H9 (cell line): ENCODE data around the gene PLD1. TPM values are rescaled to one million over a fixed set of nuclear protein-coding genes. Genes with fewer than 3 reads are reported as not detected.

Source experiments
- DNase-seq: peaks from one replicate; pipeline ENCODE4 v3.0.0-alpha.2; 2017
- H2AFZ ChIP-seq: one replicate; pipeline ENCODE4 v1.6.1; 2013; ENCODE audit warnings: mild to moderate bottlenecking, low read length, control low read depth, moderate library complexity
- H2AK5ac ChIP-seq: 2 replicates; pipeline ENCODE4 v1.6.1; 2013; ENCODE audit warnings: low read length, control low read depth, mixed read lengths; ENCODE audit not compliant: insufficient read length
- H2BK120ac ChIP-seq: one replicate; pipeline ENCODE4 v1.6.1; 2013; ENCODE audit warnings: low read depth, mild to moderate bottlenecking, low read length, control low read depth, inconsistent platforms; ENCODE audit not compliant: poor library complexity, severe bottlenecking
- H2BK12ac ChIP-seq: 2 replicates; pipeline ENCODE4 v1.6.1; 2013; ENCODE audit warnings: low read length, control low read depth, mixed read lengths, low read depth; ENCODE audit not compliant: insufficient read length
- H2BK15ac ChIP-seq: 2 replicates; pipeline ENCODE4 v1.6.1; 2013; ENCODE audit warnings: low read depth, low read length, control low read depth
- H2BK20ac ChIP-seq: one replicate; pipeline ENCODE4 v1.6.1; 2013; ENCODE audit warnings: low read depth, mild to moderate bottlenecking, low read length, control low read depth, inconsistent platforms; ENCODE audit not compliant: poor library complexity, severe bottlenecking
- H2BK5ac ChIP-seq: 2 replicates; pipeline ENCODE4 v1.6.1; 2013; ENCODE audit warnings: low read length, control low read depth, mixed read lengths; ENCODE audit not compliant: insufficient read length
- H3K14ac ChIP-seq: 2 replicates; pipeline ENCODE4 v1.6.1; 2013; ENCODE audit warnings: low read length, control low read depth; ENCODE audit not compliant: insufficient read depth
- H3K18ac ChIP-seq: 2 replicates; pipeline ENCODE4 v1.6.1; 2013; ENCODE audit warnings: low read depth, mild to moderate bottlenecking, mixed read lengths, low read length, control low read depth; ENCODE audit not compliant: insufficient read length
- H3K23ac ChIP-seq: 2 replicates; pipeline ENCODE4 v1.6.1; 2013; ENCODE audit warnings: low read length, control low read depth, mixed read lengths, low read depth; ENCODE audit not compliant: insufficient read length
- H3K23me2 ChIP-seq: 2 replicates; pipeline ENCODE4 v1.6.1; 2013; ENCODE audit warnings: low read depth, mild to moderate bottlenecking, mixed read lengths, low read length, control low read depth; ENCODE audit not compliant: insufficient read length, poor library complexity, severe bottlenecking
- H3K27ac ChIP-seq: 2 replicates; pipeline ENCODE4 v1.5.1; 2013; ENCODE audit warnings: low read length, control low read depth, mixed read lengths, low read depth; ENCODE audit not compliant: insufficient read length
- H3K27me3 ChIP-seq: 2 replicates; pipeline ENCODE4 v1.6.1; 2013; ENCODE audit warnings: low read length, control low read depth, inconsistent platforms; ENCODE audit not compliant: insufficient read depth
- H3K4ac ChIP-seq: 2 replicates; pipeline ENCODE4 v1.6.1; 2013; ENCODE audit warnings: low read depth, mild to moderate bottlenecking, control low read depth, inconsistent platforms, low read length, moderate library complexity
- H3K4me1 ChIP-seq: 2 replicates; pipeline ENCODE4 v1.6.1; 2013; ENCODE audit warnings: low read length, control low read depth, inconsistent platforms; ENCODE audit not compliant: insufficient read depth
- H3K4me2 ChIP-seq: 2 replicates; pipeline ENCODE4 v1.6.1; 2013; ENCODE audit warnings: low read length, control low read depth, mixed read lengths; ENCODE audit not compliant: insufficient read length, insufficient read depth
- H3K56ac ChIP-seq: 2 replicates; pipeline ENCODE4 v1.6.1; 2013; ENCODE audit warnings: low read depth, mild to moderate bottlenecking, mixed read lengths, low read length, control low read depth; ENCODE audit not compliant: insufficient read length
- H3K79me1 ChIP-seq: 2 replicates; pipeline ENCODE4 v1.6.1; 2013; ENCODE audit warnings: low read depth, mild to moderate bottlenecking, moderate library complexity, low read length, control low read depth, inconsistent platforms; ENCODE audit not compliant: insufficient read depth, poor library complexity, severe bottlenecking
- H3K79me2 ChIP-seq: 2 replicates; pipeline ENCODE4 v1.6.1; 2013; ENCODE audit warnings: low read length, control low read depth, inconsistent platforms; ENCODE audit not compliant: insufficient read depth
- H3K9ac ChIP-seq: 2 replicates; pipeline ENCODE4 v1.6.1; 2013; ENCODE audit warnings: low read length, control low read depth, mixed read lengths; ENCODE audit not compliant: insufficient read length; ENCODE audit errors: extremely low read depth
- H3K9me3 ChIP-seq: one replicate; pipeline ENCODE4 v1.6.1; 2013; ENCODE audit warnings: low read depth, low read length, inconsistent platforms; ENCODE audit not compliant: control insufficient read depth
- H3T11ph ChIP-seq: one replicate; pipeline ENCODE4 v1.6.1; 2013; ENCODE audit warnings: mild to moderate bottlenecking, low read length, control low read depth, inconsistent platforms
- H4K20me1 ChIP-seq: one replicate; pipeline ENCODE4 v1.6.1; 2013; ENCODE audit not compliant: control insufficient read depth, insufficient read length, insufficient read depth
- H4K5ac ChIP-seq: 2 replicates; pipeline ENCODE4 v1.6.1; 2013; ENCODE audit warnings: low read depth, mild to moderate bottlenecking, mixed read lengths, low read length, control low read depth; ENCODE audit not compliant: insufficient read length
- H4K8ac ChIP-seq: replicated peaks from 2 replicates; pipeline ENCODE4 v1.6.1; 2013; ENCODE audit warnings: low read length, control low read depth, mixed read lengths, low read depth; ENCODE audit not compliant: insufficient read length
- H4K91ac ChIP-seq: 2 replicates; pipeline ENCODE4 v1.6.1; 2013; ENCODE audit warnings: low read depth, mild to moderate bottlenecking, moderate library complexity, mixed read lengths, low read length, control low read depth; ENCODE audit not compliant: insufficient read length
- H3K27ac Mint-ChIP-seq, 3 experiments: 2 replicates in 2 of 3; 3 replicates in 1 of 3; pipeline ENCODE4 v1.8.0; 2020 to 2021; ENCODE audit warnings: mixed read lengths in 3 of 3, mild to moderate bottlenecking in 1 of 3, moderate library complexity in 1 of 3
- H3K27me3 Mint-ChIP-seq: 2 replicates; pipeline ENCODE4 v1.8.0; 2021; ENCODE audit warnings: low read depth, mild to moderate bottlenecking, moderate library complexity, mixed read lengths
- H3K36me3 Mint-ChIP-seq, 3 experiments: 2 replicates in 2 of 3; 3 replicates in 1 of 3; pipeline ENCODE4 v1.8.0; 2020 to 2021; ENCODE audit warnings: low read depth in 3 of 3, mixed read lengths in 3 of 3; ENCODE audit not compliant: insufficient read depth in 1 of 3
- H3K4me1 Mint-ChIP-seq, 2 experiments: 2 replicates each; pipeline ENCODE4 v1.8.0; 2020; ENCODE audit warnings: mixed read lengths in 2 of 2
- H3K4me3 Mint-ChIP-seq, 2 experiments: 2 replicates in 1 of 2; 3 replicates in 1 of 2; pipeline ENCODE4 v1.8.0; 2020 to 2021; ENCODE audit warnings: mild to moderate bottlenecking in 2 of 2, mixed read lengths in 2 of 2, moderate library complexity in 1 of 2
- H3K9me3 Mint-ChIP-seq, 2 experiments: 2 replicates in 1 of 2; 3 replicates in 1 of 2; pipeline ENCODE4 v1.8.0; 2020; ENCODE audit warnings: mild to moderate bottlenecking in 2 of 2, mixed read lengths in 2 of 2, moderate library complexity in 1 of 2
- WGBS: extraction: QIAGEN DNeasy Blood & Tissue Kit; methylation state at CpG from one replicate; pipeline ENCODE4 v1.1.7; 2013; ENCODE audit warnings: missing lambda C conversion rate, low lambda C conversion rate, mixed read lengths; ENCODE audit not compliant: insufficient read length; ENCODE audit errors: extremely low coverage; 5-methylcytosine and 5-hydroxymethylcytosine counted together
- total RNA-seq: library from RNA; stranded (reverse); gene quantifications from 2 replicates; pipeline ENCODE4 v1.2.1, GENCODE V29; 2021
- TF ChIP-seq, protein P1 (sequence below): fragments of 200-600 bp; sonication (generic); conservative IDR thresholded peaks from 3 replicates; pipeline ENCODE4 v1.8.0; 2021; ENCODE audit warnings: antibody characterized with exemption, mild to moderate bottlenecking

Gene PLD1
- total RNA-seq, 1 experiment from 2014 or later = 1.8 TPM

DNA sequence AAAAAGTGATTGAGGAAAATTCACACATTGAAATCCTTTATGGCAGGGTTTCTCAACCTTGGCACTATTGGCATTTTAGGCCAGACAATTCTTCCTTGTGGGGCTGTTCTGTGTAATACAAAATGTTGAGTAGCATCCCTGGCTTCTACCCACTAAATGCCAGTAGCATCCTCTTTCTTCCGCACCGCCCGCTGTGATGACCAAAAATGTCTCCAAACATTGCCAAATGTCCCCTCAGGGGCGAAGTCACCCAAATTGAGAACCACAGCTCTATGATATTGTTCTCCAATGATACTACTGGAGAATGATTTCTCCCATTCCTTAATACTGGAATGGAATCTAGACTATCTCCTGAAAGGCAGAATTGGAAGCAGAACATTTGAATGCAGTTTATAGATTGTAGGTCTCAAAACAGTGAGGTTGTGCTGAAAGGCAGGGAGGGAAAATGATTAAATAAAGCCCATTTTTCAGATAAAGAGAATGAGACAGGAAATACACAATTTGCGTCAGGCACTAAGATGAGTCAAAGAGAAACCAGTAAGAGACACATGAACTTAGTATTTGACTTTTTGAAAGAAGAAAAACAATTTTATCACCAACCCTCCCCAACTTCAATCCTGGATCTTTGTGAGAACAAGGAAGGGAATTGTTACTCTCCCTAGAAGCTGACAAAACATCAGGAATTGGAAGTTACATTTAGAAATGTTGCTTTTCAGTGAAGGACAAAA is 248.5 kb downstream of the PLD1 start:
- Histone ChIP-seq H3K18ac (no peak overlapping the region), H3K4me2 (no peak overlapping the region), H2BK20ac (no peak overlapping the region), H3K56ac (no peak overlapping the region), H3K27me3 (no peaks in the 10 kb centered on the region), H2AFZ (no peak overlapping the region), H3K4ac (no peak overlapping the region), H4K8ac (no peak overlapping the region), H2BK120ac (no peak overlapping the region), H3K79me1 (no peaks in the 10 kb centered on the region), H3K4me1 (no peaks in the 10 kb centered on the region; the same call in 1 of the 2 replicates), H3K9ac (no peak overlapping the region), H2AK5ac (no peak overlapping the region), H2BK5ac (no peak overlapping the region), H2BK12ac (no peak overlapping the region), H3K23ac (no peak overlapping the region), H3K9me3 (no peaks in the 10 kb centered on the region), H3K27ac (no peak overlapping the region), H2BK15ac (no peak overlapping the region), H4K5ac (no peak overlapping the region), H4K91ac (no peak overlapping the region), H3K79me2 (no peaks in the 10 kb centered on the region), H4K20me1 (no peaks in the 10 kb centered on the region), H3K14ac (no peak overlapping the region), H3K23me2 (no peaks in the 10 kb centered on the region), H3T11ph (no peak overlapping the region)
- no peak overlapping the region for H3K27ac Mint-ChIP-seq
- H3K4me3 Mint-ChIP-seq = no peak overlapping the region
- TF ChIP-seq, protein P1, sequence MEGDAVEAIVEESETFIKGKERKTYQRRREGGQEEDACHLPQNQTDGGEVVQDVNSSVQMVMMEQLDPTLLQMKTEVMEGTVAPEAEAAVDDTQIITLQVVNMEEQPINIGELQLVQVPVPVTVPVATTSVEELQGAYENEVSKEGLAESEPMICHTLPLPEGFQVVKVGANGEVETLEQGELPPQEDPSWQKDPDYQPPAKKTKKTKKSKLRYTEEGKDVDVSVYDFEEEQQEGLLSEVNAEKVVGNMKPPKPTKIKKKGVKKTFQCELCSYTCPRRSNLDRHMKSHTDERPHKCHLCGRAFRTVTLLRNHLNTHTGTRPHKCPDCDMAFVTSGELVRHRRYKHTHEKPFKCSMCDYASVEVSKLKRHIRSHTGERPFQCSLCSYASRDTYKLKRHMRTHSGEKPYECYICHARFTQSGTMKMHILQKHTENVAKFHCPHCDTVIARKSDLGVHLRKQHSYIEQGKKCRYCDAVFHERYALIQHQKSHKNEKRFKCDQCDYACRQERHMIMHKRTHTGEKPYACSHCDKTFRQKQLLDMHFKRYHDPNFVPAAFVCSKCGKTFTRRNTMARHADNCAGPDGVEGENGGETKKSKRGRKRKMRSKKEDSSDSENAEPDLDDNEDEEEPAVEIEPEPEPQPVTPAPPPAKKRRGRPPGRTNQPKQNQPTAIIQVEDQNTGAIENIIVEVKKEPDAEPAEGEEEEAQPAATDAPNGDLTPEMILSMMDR = no peak
- no peak for DNase-seq
- no CpG with 5 or more reads among the region's 5 CpGs for WGBS
- no peaks in the 10 kb centered on the region for H3K27me3 Mint-ChIP-seq
- H3K4me1 Mint-ChIP-seq = peaks cover 5 to 12% of the 10 kb centered on the region in 2 experiments
- no peaks in the 10 kb centered on the region for H3K36me3 Mint-ChIP-seq
- H3K9me3 Mint-ChIP-seq = no peaks in the 10 kb centered on the region
